CD8-positive, alpha-beta memory T cell (primary cell): Measurements from ENCODE around the gene MSI2. TPM values are rescaled to one million over a fixed set of nuclear protein-coding genes. Genes with fewer than 3 reads are reported as not detected.

Source experiments
- CTCF ChIA-PET: fragments of 350-600 bp; sonication (Branson Sonifier 250); formaldehyde crosslinking; loops from one replicate; lab custom pipeline; 2021; ENCODE audit warnings: antibody characterized with exemption; lab: Charles Lee
- POLR2A ChIA-PET: fragments of 350-600 bp; sonication (Branson Sonifier 250); formaldehyde crosslinking; loops from one replicate; lab custom pipeline; 2021; ENCODE audit warnings: antibody characterized with exemption; lab: Charles Lee
- DNase-seq, 5 donors: peaks; one replicate each; pipeline versions ENCODE4 v3.0.0 to v3.0.0-alpha.2; 2020 to 2022; ENCODE audit warnings: mixed read lengths in 1 of 5
- H3K27ac ChIP-seq: one replicate; pipeline ENCODE4 v1.7.0; 2013; ENCODE audit warnings: low read depth, mild to moderate bottlenecking, low read length, moderate library complexity
- H3K27me3 ChIP-seq: 2 replicates; pipeline ENCODE4 v1.7.0; 2013; ENCODE audit warnings: low read length, mild to moderate bottlenecking; ENCODE audit not compliant: insufficient read depth, poor library complexity, severe bottlenecking
- H3K36me3 ChIP-seq: 2 replicates; pipeline ENCODE4 v1.7.0; 2013; ENCODE audit warnings: mild to moderate bottlenecking, low read length, moderate library complexity; ENCODE audit not compliant: insufficient read depth
- H3K4me1 ChIP-seq: 2 replicates; pipeline ENCODE4 v1.7.0; 2013; ENCODE audit warnings: mild to moderate bottlenecking, low read length, moderate library complexity; ENCODE audit not compliant: insufficient read depth
- H3K4me3 ChIP-seq: 2 replicates; pipeline ENCODE4 v1.7.0; 2013; ENCODE audit warnings: mild to moderate bottlenecking, low read length
- H3K9me3 ChIP-seq: 2 replicates; pipeline ENCODE4 v1.7.0; 2013; ENCODE audit warnings: mild to moderate bottlenecking, low read length
- H3K27ac Mint-ChIP-seq, 8 donors: one replicate each; pipeline ENCODE4 v1.8.0; 2020 to 2021; ENCODE audit warnings: mixed read lengths in 8 of 8, mild to moderate bottlenecking in 6 of 8, inconsistent platforms in 3 of 8, moderate library complexity in 3 of 8
- H3K27me3 Mint-ChIP-seq, 2 donors: one replicate each; pipeline ENCODE4 v1.8.0; 2020 to 2021; ENCODE audit warnings: mixed read lengths in 2 of 2, mild to moderate bottlenecking in 1 of 2, moderate library complexity in 1 of 2
- H3K36me3 Mint-ChIP-seq, 3 donors: one replicate each; pipeline ENCODE4 v1.8.0; 2020 to 2021; ENCODE audit warnings: mixed read lengths in 3 of 3, inconsistent platforms in 1 of 3, mild to moderate bottlenecking in 1 of 3
- H3K4me1 Mint-ChIP-seq, 3 donors: one replicate each; pipeline ENCODE4 v1.8.0; 2020 to 2021; ENCODE audit warnings: mixed read lengths in 3 of 3, inconsistent platforms in 1 of 3, mild to moderate bottlenecking in 1 of 3
- H3K4me3 Mint-ChIP-seq, 7 donors: one replicate each; pipeline ENCODE4 v1.8.0; 2020 to 2021; ENCODE audit warnings: mixed read lengths in 7 of 7, mild to moderate bottlenecking in 6 of 7, moderate library complexity in 4 of 7, inconsistent platforms in 2 of 7
- H3K9me3 Mint-ChIP-seq, 5 donors: one replicate each; pipeline ENCODE4 v1.8.0; 2020 to 2022; ENCODE audit warnings: mixed read lengths in 5 of 5, mild to moderate bottlenecking in 3 of 5, moderate library complexity in 2 of 5, inconsistent platforms in 1 of 5
- polyA plus RNA-seq: library from polyadenylated mRNA; unstranded; fragments of 300-500 nt; fragmentation: Illumina TruSeq; gene quantifications from one replicate; pipeline ENCODE4 v1.2.3, GENCODE V29; 2021
- total RNA-seq, 2 experiments: library from RNA; stranded (reverse); gene quantifications; one replicate each; pipeline ENCODE4 v1.2.3, GENCODE V29; 2021

Gene MSI2
- total and polyA plus RNA-seq, 3 experiments from 2014 or later = 2.3 to 58.0 (median 57.1) TPM

- no peak for DNase-seq
- no peaks in the 10 kb centered on the region for H3K4me1 ChIP-seq
- H3K36me3 Mint-ChIP-seq = peaks cover 0 to 5% (median 0%) of the 10 kb centered on the region in 3 donors
- no peak overlapping the region for H3K27ac ChIP-seq
- peaks cover 0 to 10% (median 1%) of the 10 kb centered on the region in 5 donors for H3K9me3 Mint-ChIP-seq
- no peak overlapping the region for H3K4me3 Mint-ChIP-seq
- no peak overlapping the region for H3K27ac Mint-ChIP-seq
- H3K36me3 ChIP-seq = no peaks in the 10 kb centered on the region
- H3K4me1 Mint-ChIP-seq = peaks cover 0 to 7% (median 0%) of the 10 kb centered on the region in 3 donors
- H3K27me3 Mint-ChIP-seq = peaks cover 4 to 7% of the 10 kb centered on the region in 2 donors
- POLR2A ChIA-PET = interaction anchor here (0.6 kb wide), 1 partner anchor 427 kb away, joined by 4 read pairs; no protein-coding TSS in a partner anchor
- no peaks in the 10 kb centered on the region for H3K9me3 ChIP-seq
- H3K27me3 ChIP-seq = peaks cover 4% of the 10 kb centered on the region
- H3K4me3 ChIP-seq = no peak overlapping the region
- CTCF ChIA-PET = interaction anchor here (1.3 to 1.4 kb wide), 2 partner anchors 12 to 536 kb away, joined by 3 to 4 read pairs; no protein-coding TSS in a partner anchor
These were observed 9.1 kb upstream of the MSI2 start for GRCh38 chr17:57247261-57247660.

- no peak overlapping the region for H3K4me3 ChIP-seq
- H3K4me1 ChIP-seq = no peaks in the 10 kb centered on the region
- no peak for DNase-seq
- ChIA-PET CTCF (interaction anchor here (1.4 kb wide), 1 partner anchor 12 kb away, joined by 3 read pairs; no protein-coding TSS in a partner anchor), POLR2A (no interaction called here)
- Mint-ChIP-seq H3K4me3 (no peak overlapping the region), H3K9me3 (peaks cover 0 to 10% (median 1%) of the 10 kb centered on the region in 5 donors), H3K36me3 (peaks cover 0 to 5% (median 0%) of the 10 kb centered on the region in 3 donors), H3K27ac (no peak overlapping the region), H3K4me1 (peaks cover 0 to 6% (median 0%) of the 10 kb centered on the region in 3 donors), H3K27me3 (peaks cover 4 to 7% of the 10 kb centered on the region in 2 donors)
- H3K27ac ChIP-seq = no peak overlapping the region
- H3K27me3 ChIP-seq = peaks cover 4% of the 10 kb centered on the region
- H3K9me3 ChIP-seq = no peaks in the 10 kb centered on the region
- no peaks in the 10 kb centered on the region for H3K36me3 ChIP-seq
These were observed 8.4 kb upstream of the MSI2 start for GRCh38 chr17:57247913-57248312.

- Histone ChIP-seq H3K36me3 (no peaks in the 10 kb centered on the region), H3K4me1 (no peaks in the 10 kb centered on the region), H3K9me3 (no peaks in the 10 kb centered on the region), H3K27me3 (no peaks in the 10 kb centered on the region), H3K27ac (no peak overlapping the region), H3K4me3 (no peak overlapping the region)
- ChIA-PET CTCF (no interaction called here), POLR2A (interaction anchor here (0.7 kb wide), 2 partner anchors 105 to 190 kb away, joined by 4 to 5 read pairs; no protein-coding TSS in a partner anchor)
- Mint-ChIP-seq H3K4me3 (no peak overlapping the region), H3K27me3 (peaks cover 0 to under 1% of the 10 kb centered on the region in 2 donors), H3K27ac (no peak overlapping the region), H3K4me1 (peaks cover 1 to 6% (median 1%) of the 10 kb centered on the region in 3 donors), H3K36me3 (peaks cover 0 to 5% (median 0%) of the 10 kb centered on the region in 3 donors), H3K9me3 (peaks cover 0 to 10% (median 1%) of the 10 kb centered on the region in 5 donors)
- no peak for DNase-seq
These were observed 6.8 kb upstream of the MSI2 start for GRCh38 chr17:57249520-57249919.

- H3K4me1 Mint-ChIP-seq = peaks cover 8 to 18% (median 12%) of the 10 kb centered on the region in 3 donors
- H3K4me3 ChIP-seq = no peak overlapping the region
- no peaks in the 10 kb centered on the region for H3K9me3 ChIP-seq
- ChIA-PET POLR2A (no interaction called here), CTCF (no interaction called here)
- H3K9me3 Mint-ChIP-seq = peaks cover 0 to 10% (median 1%) of the 10 kb centered on the region in 5 donors
- H3K36me3 ChIP-seq = no peaks in the 10 kb centered on the region
- peak overlapping the region in 3 of 8 donors; percentile 14 to 18 (median 17) for H3K27ac Mint-ChIP-seq
- H3K36me3 Mint-ChIP-seq = peaks cover 0 to 5% (median 3%) of the 10 kb centered on the region in 3 donors
- DNase-seq = no peak
- H3K4me3 Mint-ChIP-seq = no peak overlapping the region
- H3K27me3 ChIP-seq = no peaks in the 10 kb centered on the region
- no peaks in the 10 kb centered on the region for H3K4me1 ChIP-seq
- no peaks in the 10 kb centered on the region for H3K27me3 Mint-ChIP-seq
- no peak overlapping the region for H3K27ac ChIP-seq
These were observed 5.0 kb upstream of the MSI2 start for GRCh38 chr17:57251211-57251787.

- Histone ChIP-seq H3K4me1 (peaks cover 5% of the 10 kb centered on the region), H3K27me3 (no peaks in the 10 kb centered on the region), H3K27ac (no peak overlapping the region), H3K4me3 (no peak overlapping the region), H3K36me3 (no peaks in the 10 kb centered on the region), H3K9me3 (no peaks in the 10 kb centered on the region)
- Mint-ChIP-seq H3K27me3 (peaks cover 0 to under 1% of the 10 kb centered on the region in 2 donors), H3K9me3 (peaks cover 0 to 10% (median 1%) of the 10 kb centered on the region in 5 donors), H3K27ac (peak overlapping the region; percentile 1 to 97 (median 54)), H3K36me3 (peaks cover 0 to 17% (median 5%) of the 10 kb centered on the region in 3 donors), H3K4me1 (peaks cover 22 to 29% (median 25%) of the 10 kb centered on the region in 3 donors), H3K4me3 (peak overlapping the region in 1 of 7 donors; percentile 90)
- POLR2A ChIA-PET = no interaction called here
- CTCF ChIA-PET = interaction anchor here (0.6 to 1.6 kb wide), 3 partner anchors 10 to 679 kb away, joined by 3 to 12 read pairs (median 3); no protein-coding TSS in a partner anchor
- no peak for DNase-seq
These were observed 2.8 kb upstream of the MSI2 start for GRCh38 chr17:57253362-57254065.

- H3K36me3 Mint-ChIP-seq = peaks cover 0 to 32% (median 3%) of the 10 kb centered on the region in 3 donors
- Histone ChIP-seq H3K27me3 (no peaks in the 10 kb centered on the region), H3K9me3 (no peaks in the 10 kb centered on the region), H3K36me3 (no peaks in the 10 kb centered on the region), H3K4me1 (peaks cover 23% of the 10 kb centered on the region), H3K27ac (peak overlapping the region; percentile 66), H3K4me3 (peak overlapping the region; percentile 75)
- ChIA-PET POLR2A (no interaction called here), CTCF (interaction anchor here (3.3 kb wide), 1 partner anchor 12 kb away, joined by 18 read pairs; no protein-coding TSS in a partner anchor)
- H3K27me3 Mint-ChIP-seq = peaks cover 0 to 3% of the 10 kb centered on the region in 2 donors
- peak overlapping the region; percentile 90 to 96 (median 92) for H3K4me3 Mint-ChIP-seq
- H3K4me1 Mint-ChIP-seq = peaks cover 38 to 47% (median 42%) of the 10 kb centered on the region in 3 donors
- H3K27ac Mint-ChIP-seq = peak overlapping the region; percentile 76 to 99 (median 96)
- peaks cover 0 to 10% (median 0%) of the 10 kb centered on the region in 5 donors for H3K9me3 Mint-ChIP-seq
- peak in 1 of 5 donors; percentile 50 for DNase-seq
These were observed 1.0 kb upstream of the MSI2 start for GRCh38 chr17:57255182-57255775.

GRCh38 chr17:57256708-57257112, 387 bp downstream of the MSI2 start:
- Histone ChIP-seq H3K4me1 (peaks cover 31% of the 10 kb centered on the region), H3K4me3 (peak overlapping the region; percentile 78), H3K27ac (peak overlapping the region; percentile 75), H3K36me3 (no peaks in the 10 kb centered on the region), H3K9me3 (no peaks in the 10 kb centered on the region), H3K27me3 (no peaks in the 10 kb centered on the region)
- Mint-ChIP-seq H3K4me1 (peaks cover 49 to 61% (median 57%) of the 10 kb centered on the region in 3 donors), H3K9me3 (no peaks in the 10 kb centered on the region), H3K27me3 (peaks cover 0 to 3% of the 10 kb centered on the region in 2 donors), H3K27ac (peak overlapping the region; percentile 83 to 98 (median 92)), H3K4me3 (peak overlapping the region; percentile 90 to 98 (median 96)), H3K36me3 (peaks cover 0 to 47% (median 4%) of the 10 kb centered on the region in 3 donors)
- ChIA-PET CTCF (interaction anchor here (0.6 to 3.3 kb wide), 3 partner anchors 13 to 266 kb away, joined by 3 to 18 read pairs (median 3); no protein-coding TSS in a partner anchor), POLR2A (interaction anchor here (0.6 to 2.3 kb wide), 5 partner anchors 14 to 752 kb away, joined by 3 to 10 read pairs (median 3); no protein-coding TSS in a partner anchor)
- DNase-seq = peak; percentile 27 to 64 (median 41)
